ENCODE data around the gene CDK2AP2. TPM values are rescaled to one million over a fixed set of nuclear protein-coding genes. Genes with fewer than 3 reads are reported as not detected.

The CDK2AP2 gene
- total and polyA plus RNA-seq, 2 donors (not counting 3 experiments of a cell fraction or from before 2014, with no cell fraction given), result 81.2 to 143 TPM

DNA sequence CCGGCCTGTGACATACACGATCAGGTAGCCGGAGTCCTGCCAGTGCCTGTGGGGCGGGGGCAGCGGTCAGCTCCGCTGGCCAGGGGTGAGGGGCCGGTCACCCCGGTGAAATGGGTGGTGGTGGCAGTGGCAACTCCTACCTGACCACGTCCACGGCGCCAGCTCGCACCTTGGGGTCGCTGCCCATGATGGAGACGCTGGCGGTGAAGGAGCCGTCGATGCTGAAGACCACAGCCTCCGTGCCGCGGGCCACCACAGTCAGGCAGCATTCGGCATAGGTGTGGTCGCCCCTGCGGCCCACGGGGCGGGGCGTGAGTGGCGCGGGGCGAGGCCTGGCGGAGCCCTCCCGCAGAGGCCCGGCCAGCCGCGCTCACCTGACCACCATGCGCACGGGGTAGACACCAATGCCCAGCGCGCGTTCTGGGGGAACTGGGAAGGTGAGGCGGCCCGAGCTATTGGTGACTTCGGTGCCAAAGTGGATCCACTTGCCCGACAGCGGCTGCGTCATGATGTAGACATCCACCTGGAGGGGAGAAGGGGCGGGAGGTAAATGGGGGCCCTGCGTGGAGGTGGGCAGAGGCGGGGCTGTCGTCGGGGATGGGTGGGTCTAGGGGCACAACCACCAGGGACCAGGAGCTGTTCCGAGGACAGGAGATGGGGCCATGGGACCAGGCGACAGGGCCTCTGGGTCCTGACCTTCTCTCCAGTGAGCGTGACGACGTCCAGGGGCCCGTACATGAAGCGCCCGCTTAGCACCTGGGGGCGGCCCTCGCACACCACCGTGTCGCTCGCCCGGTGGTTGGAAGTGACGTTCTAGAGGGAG lies 14.2 kb downstream of the CDK2AP2 start:
- intact Hi-C loops (cut with micrococcal nuclease) (no loop called here), dilution Hi-C loops (cut with MboI; ENCODE audit: extremely low pct_ligation_motif_present, low sequenced_read_pairs) (no loop called here)
- H3K4me1 ChIP-seq (ENCODE audit: control insufficient read depth, extremely low read depth, insufficient read depth, low read length), result no peaks in the 10 kb centered on the region
- no peak overlapping the region for H3K9ac ChIP-seq (replicated peaks; ENCODE audit: extremely low read depth, insufficient read depth, low read length)
- no TSS peak for BruUV-seq (replicated peaks)
- no peak overlapping the region for H3K4me3 ChIP-seq (replicated peaks in 1 of 3; ENCODE audit: insufficient read depth in 1 of 3, low read depth in 1 of 3, low read length in 3 of 3)
- peaks cover 0 to 9% of the 10 kb centered on the region in 2 experiments for H3K36me3 ChIP-seq (ENCODE audit: control insufficient read depth in 2 of 2, extremely low read depth in 1 of 2, insufficient read depth in 2 of 2, low read length in 2 of 2)
- DNase-seq (ENCODE audit: low read depth, low spot score) (no peak), FAIRE-seq (no peak)
- CTCF ChIA-PET, result no interaction called here
- H4K20me1 ChIP-seq (replicated peaks; ENCODE audit: control insufficient read depth, extremely low read depth, insufficient read depth, low read length), result no peaks in the 10 kb centered on the region
- no peaks in the 10 kb centered on the region for H3K9me3 ChIP-seq (replicated peaks; ENCODE audit: control insufficient read depth, insufficient read depth, low read length)
- TF ChIP-seq JUN (IDR thresholded peaks at IDR 0.05; ENCODE audit: borderline replicate concordance, insufficient read depth, insufficient read length, low read depth), result no peak
- no peak for TF ChIP-seq MYC (IDR thresholded peaks at IDR 0.05; ENCODE audit: low read depth, low read length)
- TF ChIP-seq MAX (IDR thresholded peaks at IDR 0.05; ENCODE audit: insufficient read depth, insufficient read length), result no peak
- no peak for TF ChIP-seq POLR2AphosphoS5 (IDR thresholded peaks at IDR 0.05; ENCODE audit: insufficient read depth, low read depth, low read length)
- TF ChIP-seq FOS (IDR thresholded peaks at IDR 0.05; ENCODE audit: borderline replicate concordance, insufficient read depth, low read length), result no peak
- no peak for TF ChIP-seq EZH2 (IDR thresholded peaks at IDR 0.05; ENCODE audit: borderline replicate concordance, low read depth, low read length, severe bottlenecking)
- TF ChIP-seq, protein P1, sequence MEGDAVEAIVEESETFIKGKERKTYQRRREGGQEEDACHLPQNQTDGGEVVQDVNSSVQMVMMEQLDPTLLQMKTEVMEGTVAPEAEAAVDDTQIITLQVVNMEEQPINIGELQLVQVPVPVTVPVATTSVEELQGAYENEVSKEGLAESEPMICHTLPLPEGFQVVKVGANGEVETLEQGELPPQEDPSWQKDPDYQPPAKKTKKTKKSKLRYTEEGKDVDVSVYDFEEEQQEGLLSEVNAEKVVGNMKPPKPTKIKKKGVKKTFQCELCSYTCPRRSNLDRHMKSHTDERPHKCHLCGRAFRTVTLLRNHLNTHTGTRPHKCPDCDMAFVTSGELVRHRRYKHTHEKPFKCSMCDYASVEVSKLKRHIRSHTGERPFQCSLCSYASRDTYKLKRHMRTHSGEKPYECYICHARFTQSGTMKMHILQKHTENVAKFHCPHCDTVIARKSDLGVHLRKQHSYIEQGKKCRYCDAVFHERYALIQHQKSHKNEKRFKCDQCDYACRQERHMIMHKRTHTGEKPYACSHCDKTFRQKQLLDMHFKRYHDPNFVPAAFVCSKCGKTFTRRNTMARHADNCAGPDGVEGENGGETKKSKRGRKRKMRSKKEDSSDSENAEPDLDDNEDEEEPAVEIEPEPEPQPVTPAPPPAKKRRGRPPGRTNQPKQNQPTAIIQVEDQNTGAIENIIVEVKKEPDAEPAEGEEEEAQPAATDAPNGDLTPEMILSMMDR (IDR thresholded peaks at IDR 0.05; ENCODE audit: extremely low read depth in 1 of 2, insufficient read depth in 1 of 2, low read depth in 1 of 2, low read length in 2 of 2), result no peak
- TF ChIP-seq GATA2 (IDR thresholded peaks at IDR 0.05; ENCODE audit: insufficient read depth, insufficient read length, low read depth, low read length), result no peak
- no peak for TF ChIP-seq POLR2A (IDR thresholded peaks at IDR 0.05; ENCODE audit: low read depth, low read length)
- no peaks in the 10 kb centered on the region for H3K79me2 ChIP-seq (ENCODE audit: control insufficient read depth, insufficient read depth, low read length)
- POLR2A ChIA-PET, result no interaction called here
- H3K4me2 ChIP-seq (ENCODE audit: insufficient read depth, low read length), result no peak overlapping the region
- no peak overlapping the region for H3K27ac ChIP-seq (ENCODE audit: insufficient read depth, low read depth, low read length)
- no peaks in the 10 kb centered on the region for H3K9me1 ChIP-seq (replicated peaks; ENCODE audit: control insufficient read depth, extremely low read depth, insufficient read depth, low read length)
- H3K27me3 ChIP-seq (ENCODE audit: control insufficient read depth in 2 of 2, insufficient read depth in 2 of 2, low read length in 2 of 2), result no peaks in the 10 kb centered on the region
- H2AFZ ChIP-seq (ENCODE audit: low read depth, low read length), result no peak overlapping the region

All from endothelial cell of umbilical vein (primary cell).